ENCODE measurements around the gene DUSP15. TPM values are rescaled to one million over a fixed set of nuclear protein-coding genes. Genes with fewer than 3 reads are reported as not detected.
A peak's percentile ranks its signal among the peaks of the same experiment; 100 is the strongest.

The DUSP15 gene
- total and polyA plus RNA-seq, 9 of the 15 experiments (the other 6 are each of a cell fraction or from before 2014, with no cell fraction given): 0.34 TPM; not detected in 8

GRCh38 chr20:31833130-31833930, 37.0 kb downstream of the DUSP15 start:
- in situ Hi-C loops (cut with MboI): loop anchor here (25.0 kb wide), 1 partner anchor 829 kb away; the partner anchor contains the start of gene C20orf203
- 11% methylated on average over 11 of the region's 14 CpGs for WGBS (ENCODE audit: insufficient coverage, low coverage, missing lambda C conversion rate)
- no peak overlapping the region for H3K4me3 ChIP-seq
- TF ChIP-seq HDAC2 (IDR thresholded peaks at IDR 0.05) (0 out of 2 replicates have a peak, but pooled peaks have one; percentile 24), MEIS2 (IDR thresholded peaks at IDR 0.05; ENCODE audit: partially characterized antibody) (peak; percentile 3), NCOR1 (IDR thresholded peaks at IDR 0.05) (no peak), RAD21 (CRISPR knock-in tag; conservative IDR thresholded peaks at IDR 0.05 in 1 of 2, IDR thresholded peaks at IDR 0.05 in 1 of 2) (peak in 1 of 2 experiments; percentile 58; a peak in 2 of 4 replicates), SMARCE1 (IDR thresholded peaks at IDR 0.05) (no peak), SMC3 (conservative IDR thresholded peaks at IDR 0.05; ENCODE audit: insufficient read depth, low read depth, low read length) (0 out of 2 replicates have a peak, but pooled peaks have one; percentile 22), SAFB (IDR thresholded peaks at IDR 0.05; ENCODE audit: borderline replicate concordance, low read depth, low read length) (no peak), NFIC (IDR thresholded peaks at IDR 0.05) (no peak), ATF4 (CRISPR knock-in tag; IDR thresholded peaks at IDR 0.05) (no peak), MYNN (IDR thresholded peaks at IDR 0.05) (no peak), MYNN (CRISPR knock-in tag; IDR thresholded peaks at IDR 0.05) (no peak), CTCF (IDR thresholded peaks at IDR 0.05 in 2 of 3, conservative IDR thresholded peaks at IDR 0.05 in 1 of 3; ENCODE audit: insufficient read depth in 2 of 3, low read depth in 1 of 3, low read length in 3 of 3) (peak; percentile 85 to 95 (median 86)), GTF2E2 (tag; IDR thresholded peaks at IDR 0.05) (no peak), HLTF (IDR thresholded peaks at IDR 0.05) (peak; percentile 43; the same call in 1 of the 2 replicates), ZBTB7A (IDR thresholded peaks at IDR 0.05; ENCODE audit: borderline replicate concordance, control insufficient read depth, low read depth, low read length) (peak; percentile 30; the same call in 1 of the 2 replicates)

More at GRCh38 chr20:31833130-31833930, 37.0 kb downstream of the DUSP15 start:
- BruUV-seq (replicated peaks): no TSS peak
- ATAC-seq (peak; percentile 86), DNase-seq (ENCODE audit: extremely low read depth in 1 of 4, low spot score in 3 of 4) (peak; percentile 82 to 89 (median 84)), FAIRE-seq (peak; percentile 78)
- no peaks in the 10 kb centered on the region for H3K79me2 ChIP-seq (ENCODE audit: control insufficient read depth, insufficient read depth, low read length)
- H3K9ac ChIP-seq (ENCODE audit: insufficient read depth in 1 of 2, low read depth in 2 of 2, low read length in 2 of 2): peak overlapping the region in 1 of 2 experiments; percentile 40; a peak in 1 of 4 replicates
- ChIA-PET CTCF (ENCODE audit: low intra/inter-chr PET ratio) (interaction anchor here (0.5 to 1.7 kb wide), 2 partner anchors 188 to 198 kb away, joined by 4 read pairs; no protein-coding TSS in a partner anchor), POLR2A (no interaction called here)
- H4K20me1 ChIP-seq (replicated peaks; ENCODE audit: control insufficient read depth, insufficient read depth, low read length): 0 out of 2 replicates have a peak, but pooled peaks cover 6% of the 10 kb centered on the region
- H3K27ac ChIP-seq (ENCODE audit: extremely low read depth, low read depth, low read length): no peak overlapping the region
- H3K36me3 ChIP-seq (ENCODE audit: control insufficient read depth, insufficient read depth, low read length): no peaks in the 10 kb centered on the region
- H3K4me1 ChIP-seq (replicated peaks in 1 of 2; ENCODE audit: control insufficient read depth in 2 of 2, insufficient read depth in 2 of 2, low read length in 2 of 2): peaks cover 29 to 45% of the 10 kb centered on the region in 2 experiments
- H2AFZ ChIP-seq (ENCODE audit: low read depth, low read length): no peak overlapping the region
- no peak overlapping the region for H3K4me2 ChIP-seq (ENCODE audit: insufficient read depth, low read length)
- H3K9me1 ChIP-seq (ENCODE audit: control insufficient read depth, insufficient read depth, low read length): no peaks in the 10 kb centered on the region
- intact Hi-C loops (cut with micrococcal nuclease): loop anchor here (5.0 kb wide), 1 partner anchor 106 kb away; no protein-coding TSS in a partner anchor
- H3K27me3 ChIP-seq (ENCODE audit: control insufficient read depth in 2 of 2, insufficient read depth in 2 of 2, low read length in 2 of 2): no peaks in the 10 kb centered on the region
- no peaks in the 10 kb centered on the region for H3K9me3 ChIP-seq (replicated peaks; ENCODE audit: control insufficient read depth, insufficient read depth, low read depth, low read length)
